ENCODE data around the gene BBOX1. TPM values are rescaled to one million over a fixed set of nuclear protein-coding genes. Genes with fewer than 3 reads are reported as not detected.

Gene BBOX1
- total and polyA plus RNA-seq, 4 donors, result 2.8 to 18.4 (median 9.0) TPM

GRCh38 chr11:27088353-27088752 is 47.7 kb downstream of the BBOX1 start:
- TF ChIP-seq YY1 (IDR thresholded peaks at IDR 0.05) (peak; percentile 78), MAX (IDR thresholded peaks at IDR 0.05) (no peak), SP1 (IDR thresholded peaks at IDR 0.05) (peak; percentile 68), REST (IDR thresholded peaks at IDR 0.05) (no peak), RAD21 (IDR thresholded peaks at IDR 0.05) (peak; percentile 50 to 54), FOXA1 (IDR thresholded peaks at IDR 0.05) (no peak), RXRA (IDR thresholded peaks at IDR 0.05) (peak; percentile 64 to 66), HNF4G (IDR thresholded peaks at IDR 0.05) (peak; percentile 14), ZBTB33 (IDR thresholded peaks at IDR 0.05) (peak; percentile 50), GABPA (IDR thresholded peaks at IDR 0.05 in 1 of 2, conservative IDR thresholded peaks at IDR 0.05 in 1 of 2) (peak in 1 of 2 donors; percentile 15), TAF1 (conservative IDR thresholded peaks at IDR 0.05) (no peak), HNF4A (conservative IDR thresholded peaks at IDR 0.05) (peak; percentile 63 to 68), CTCF (IDR thresholded peaks at IDR 0.05; ENCODE audit: low read depth, low read length, missing input control) (no peak), ATF3 (IDR thresholded peaks at IDR 0.05) (peak; percentile 32), NR2F2 (IDR thresholded peaks at IDR 0.05) (no peak), JUND (IDR thresholded peaks at IDR 0.05) (no peak), FOXA2 (IDR thresholded peaks at IDR 0.05) (no peak), EGR1 (IDR thresholded peaks at IDR 0.05; ENCODE audit: low read depth in 2 of 2) (no peak)
- H3K4me3 ChIP-seq (ENCODE audit: low read depth in 1 of 3, low read length in 3 of 3), result no peak overlapping the region
- H3K9me3 ChIP-seq (ENCODE audit: control insufficient read depth in 4 of 4, low read length in 3 of 4), result no peaks in the 10 kb centered on the region
- H3K9ac ChIP-seq (ENCODE audit: low read depth in 1 of 2, low read length in 2 of 2), result no peak overlapping the region
- peaks cover 1 to 60% (median 25%) of the 10 kb centered on the region in 4 donors for H3K4me1 ChIP-seq (ENCODE audit: control insufficient read depth in 4 of 4, insufficient read depth in 4 of 4, low read length in 3 of 4)
- no peaks in the 10 kb centered on the region for H3K27me3 ChIP-seq (ENCODE audit: control insufficient read depth in 4 of 4, insufficient read depth in 4 of 4, low read length in 3 of 4)
- H3K27ac ChIP-seq (ENCODE audit: low read depth in 1 of 2, low read length in 2 of 2), result peak overlapping the region; percentile 45 to 51
- DNase-seq (ENCODE audit: low spot score), result no peak
- no peaks in the 10 kb centered on the region for H3K36me3 ChIP-seq (ENCODE audit: control insufficient read depth in 4 of 4, insufficient read depth in 3 of 4, low read depth in 1 of 4, low read length in 3 of 4)

All from liver (tissue), 9 donors.